GM21619 (cell line): Measurements from ENCODE around the gene CEP112.
"Not testable (repeated sequence)": the region's sequence is repeated elsewhere in the genome, so short reads cannot be mapped to it uniquely, and the experiment has no call there.

Source experiments
- ATAC-seq: cut with Tn5 transposase; IDR thresholded peaks from one replicate; pipeline ENCODE4 v1.9.1; 2021; ENCODE audit not compliant: unreplicated experiment

The CEP112 gene

DNA sequence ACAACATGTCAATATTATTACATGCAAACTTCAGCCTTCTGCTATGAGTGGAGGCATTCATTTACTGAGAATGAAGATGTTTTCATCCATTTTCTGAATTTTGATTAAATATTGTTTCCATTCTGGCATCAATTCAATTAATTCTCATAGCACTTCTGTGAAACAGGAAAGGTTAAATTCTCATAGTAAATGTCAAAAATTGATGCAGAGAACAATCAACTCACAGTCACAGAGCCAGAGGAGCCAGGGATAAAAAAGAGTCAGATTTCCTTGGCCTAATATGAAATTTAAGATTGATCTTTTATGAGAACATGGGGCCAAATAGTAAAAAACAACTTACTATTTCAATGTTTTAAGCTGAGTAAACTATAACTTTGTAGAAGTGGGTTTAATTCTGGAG is 446.7 kb downstream of the CEP112 start:
- ATAC-seq = no peak

DNA sequence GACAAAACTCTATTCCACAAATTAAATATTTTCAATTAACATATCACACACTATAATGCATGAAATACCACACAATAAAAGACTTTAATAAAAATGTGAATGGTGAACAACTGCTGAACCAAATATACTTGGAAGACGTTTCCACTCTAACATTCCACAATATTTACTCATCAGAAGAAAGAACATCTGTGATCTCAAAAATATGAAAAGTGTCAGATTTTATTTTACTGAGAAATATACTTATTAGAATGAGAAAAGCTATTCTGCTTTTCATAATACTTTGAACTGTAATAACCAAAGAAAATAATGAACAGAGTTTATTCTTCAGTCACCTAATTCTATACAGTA is 448.7 kb downstream of the CEP112 start:
- no peak for ATAC-seq

DNA sequence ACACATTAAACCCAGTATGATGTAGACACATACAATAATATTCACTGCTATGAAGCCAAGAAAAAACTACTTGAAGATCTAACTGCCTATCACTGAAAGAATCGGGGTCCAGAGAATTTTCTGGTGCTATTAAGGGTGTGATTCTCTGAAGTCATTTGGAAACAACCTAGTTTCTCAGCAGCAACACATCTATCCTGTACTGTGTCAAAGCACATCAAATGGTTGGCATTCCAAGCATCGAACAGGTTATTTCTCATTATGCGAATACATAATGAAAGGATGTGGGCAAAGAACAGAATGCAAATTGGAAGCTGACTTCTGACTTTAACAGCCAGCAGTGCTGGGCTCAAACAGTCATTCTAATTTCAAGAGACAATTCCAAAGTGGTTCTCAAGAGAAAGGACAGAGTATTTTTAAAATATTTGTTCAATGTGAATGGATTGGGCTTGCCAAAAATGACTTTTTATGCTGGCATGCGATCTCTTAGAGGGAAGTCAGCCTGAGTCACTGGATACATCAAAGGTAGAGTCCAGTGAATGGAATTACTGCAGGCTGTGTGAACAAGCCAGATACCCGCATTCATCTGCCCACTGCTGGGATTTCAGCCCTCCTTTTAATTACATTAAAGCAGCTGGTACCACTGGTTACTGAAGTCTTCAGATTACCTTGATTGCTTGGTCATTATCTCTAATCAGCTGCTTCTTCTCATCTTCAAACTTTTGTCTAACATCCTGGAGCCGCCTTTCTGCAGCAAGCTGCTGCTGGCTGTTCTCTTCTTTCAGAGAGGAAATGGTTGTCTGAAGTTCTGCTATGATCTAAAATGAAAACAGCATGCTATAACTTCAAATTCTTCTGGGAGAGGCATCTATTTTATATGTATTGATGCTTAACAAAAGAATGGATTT is 449.3 kb downstream of the CEP112 start:
- ATAC-seq = no peak

DNA sequence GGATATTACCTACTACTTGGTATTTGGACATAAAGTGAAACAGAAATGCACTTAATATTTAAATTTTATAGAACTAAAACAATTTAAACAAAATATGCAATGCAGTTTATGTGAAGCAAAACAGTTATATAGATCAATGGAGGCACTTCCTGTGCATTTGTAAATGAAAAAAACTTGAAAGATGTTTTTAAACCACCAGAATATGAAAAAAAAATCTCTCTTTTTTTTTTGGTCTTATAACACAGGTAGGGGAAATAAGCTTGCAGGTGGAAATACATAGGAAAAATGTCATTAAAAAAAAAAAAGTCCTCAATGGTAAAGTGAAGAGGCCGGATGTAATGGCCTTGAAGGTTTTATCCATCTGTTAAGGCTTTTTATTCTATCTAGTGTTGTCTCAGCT is 450.2 kb downstream of the CEP112 start:
- ATAC-seq = no peak

DNA sequence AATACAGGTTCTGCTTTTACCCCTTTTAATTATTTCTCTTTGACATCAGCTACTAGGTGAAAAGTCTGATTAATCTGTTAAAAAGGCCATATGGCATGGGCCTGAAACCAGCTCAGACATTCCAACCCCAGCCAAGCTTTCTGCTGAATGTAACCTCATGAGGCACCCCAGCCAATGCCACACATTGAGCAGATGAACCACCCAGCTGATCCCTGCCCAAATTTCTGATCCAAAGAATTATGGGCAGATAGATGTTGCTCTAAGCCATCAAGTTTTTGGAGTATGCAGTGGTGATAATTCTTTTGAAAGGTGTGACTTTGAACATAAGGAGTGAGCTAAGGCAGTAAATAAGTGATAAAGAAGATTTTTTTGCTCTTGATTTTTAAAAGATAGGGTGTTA is 452.9 kb downstream of the CEP112 start:
- ATAC-seq = no peak

DNA sequence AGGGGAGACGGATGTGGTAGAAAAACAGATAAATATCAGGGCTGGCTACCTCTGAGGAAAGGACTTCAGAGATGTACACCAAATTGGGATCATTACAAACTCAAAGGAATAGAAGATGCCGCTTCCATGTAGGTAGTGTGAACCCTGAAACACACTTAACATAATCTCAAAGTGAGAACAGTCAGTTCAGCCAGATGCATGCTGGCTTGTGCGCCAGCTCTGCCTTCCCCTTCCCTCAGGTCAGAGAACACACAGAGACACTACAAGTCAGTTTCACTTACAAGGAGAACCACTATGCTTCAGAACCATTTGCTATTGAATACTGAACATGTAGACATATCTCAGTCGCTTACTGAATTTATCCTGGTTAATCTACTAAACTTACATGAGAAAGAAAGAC is 454.5 kb downstream of the CEP112 start:
- no peak for ATAC-seq

DNA sequence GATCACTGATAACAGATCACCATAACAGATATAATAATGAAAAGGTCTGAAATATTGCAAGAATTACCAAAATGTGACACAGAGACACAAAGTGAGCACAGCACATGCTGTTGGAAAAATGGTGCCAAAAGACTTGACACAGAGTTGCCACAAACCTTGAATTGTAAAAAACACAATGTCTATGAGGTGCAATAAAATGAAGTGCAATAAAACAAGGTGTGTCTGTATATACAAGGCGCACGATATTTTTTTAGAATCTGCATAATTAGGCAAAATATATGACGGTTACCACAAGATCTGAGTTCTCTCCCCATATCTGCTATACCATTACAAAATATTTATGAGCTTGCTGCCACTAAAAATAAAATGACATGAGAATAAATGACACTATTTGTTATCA is 458.6 kb downstream of the CEP112 start:
- ATAC-seq = no peak

DNA sequence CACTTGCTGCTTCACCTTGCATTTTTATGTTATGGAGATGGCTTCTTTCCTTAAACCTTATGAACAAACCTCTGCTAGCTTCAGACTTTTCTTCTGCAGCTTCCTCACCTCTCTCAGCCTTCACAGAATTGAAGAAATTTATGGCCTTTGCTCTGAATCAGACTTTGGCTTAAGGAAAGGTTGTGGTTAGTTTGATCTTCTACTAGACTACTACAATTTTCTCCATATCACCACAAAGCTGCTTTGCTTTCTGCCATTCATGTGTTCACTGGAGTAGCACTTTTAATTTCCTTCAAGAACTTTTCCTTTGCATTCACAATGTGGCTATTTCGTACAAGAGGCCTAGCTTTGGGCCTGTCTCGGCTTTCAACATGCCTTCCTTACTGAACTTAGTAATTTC is 459.3 kb downstream of the CEP112 start:
- ATAC-seq = not testable (repeated sequence)

DNA sequence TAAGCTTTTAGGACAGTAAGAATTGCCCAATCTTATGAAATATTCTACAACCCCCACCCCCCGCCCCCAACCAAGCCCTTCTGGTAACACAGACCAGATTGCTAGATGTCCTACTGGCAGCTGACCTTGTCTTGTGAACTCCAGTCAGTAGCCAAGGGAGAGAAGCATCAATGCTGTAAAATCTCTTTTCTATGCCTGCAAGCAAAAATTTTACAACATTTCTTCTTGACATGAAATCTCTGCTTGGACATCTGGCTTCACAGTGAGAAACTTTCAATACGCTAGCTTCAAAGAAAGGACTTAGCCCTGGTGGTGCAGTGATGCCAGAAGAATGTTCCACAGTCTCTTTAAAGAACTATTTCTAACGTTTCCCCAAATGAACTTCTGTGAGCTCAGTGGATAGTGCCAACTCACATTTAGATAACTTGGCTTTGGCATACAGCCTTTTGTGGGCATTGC is 461.2 kb downstream of the CEP112 start:
- no peak for ATAC-seq

DNA sequence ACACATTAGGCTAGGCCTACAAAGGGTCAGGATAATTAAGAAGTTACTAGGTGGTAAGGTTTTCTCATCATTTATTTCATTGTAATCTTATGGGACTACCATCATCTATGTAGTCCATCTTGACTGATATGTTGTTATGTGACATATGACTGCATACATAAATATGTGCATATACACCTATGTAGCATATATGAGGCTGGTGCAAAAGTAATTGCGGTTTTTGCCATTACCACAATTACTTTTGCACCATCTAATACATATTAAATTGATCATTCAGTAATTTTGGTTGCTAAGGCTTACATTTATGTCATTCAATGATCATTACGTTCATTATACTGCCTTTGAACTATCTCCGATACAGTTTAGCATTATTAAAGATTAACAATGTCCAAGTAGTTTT is 462.7 kb downstream of the CEP112 start:
- no peak for ATAC-seq

DNA sequence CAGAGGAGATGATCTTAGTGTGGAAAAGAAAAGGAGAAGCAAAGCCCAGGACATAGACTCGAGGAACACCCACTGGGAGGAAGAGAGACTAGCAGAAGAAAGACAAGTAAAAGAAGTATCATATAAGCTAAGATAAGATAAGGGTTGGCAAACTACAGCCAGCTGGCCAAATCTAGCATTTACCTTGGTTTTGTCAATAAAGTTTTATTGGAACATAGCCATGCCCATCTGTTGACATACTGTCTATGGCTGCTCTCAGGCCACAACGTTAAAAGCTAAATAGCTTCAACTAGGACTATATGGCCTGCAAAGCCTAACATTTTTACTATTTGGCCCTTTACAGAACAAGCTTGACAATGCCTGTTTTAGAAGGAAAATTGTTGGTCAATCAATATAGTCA is 464.1 kb downstream of the CEP112 start:
- no peak for ATAC-seq

DNA sequence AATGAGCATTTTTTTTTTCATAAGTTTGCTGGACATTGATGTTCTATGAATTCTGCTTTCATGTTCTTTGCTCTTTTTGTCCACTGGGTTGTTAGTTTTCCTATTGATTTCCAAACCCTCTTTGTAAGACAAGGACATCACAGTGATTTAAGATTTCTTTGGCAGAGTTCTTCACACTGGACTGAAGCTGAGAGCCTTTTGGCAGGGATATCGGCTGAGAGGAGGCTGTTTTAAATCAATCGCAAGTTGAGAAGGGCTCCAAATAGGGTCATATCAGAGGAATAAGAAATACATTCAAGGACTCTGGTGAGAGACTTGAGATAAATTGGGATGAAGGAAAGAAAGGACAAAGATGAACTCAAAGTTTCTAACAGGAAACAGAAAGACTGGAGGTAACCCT is 464.7 kb downstream of the CEP112 start:
- ATAC-seq = no peak

DNA sequence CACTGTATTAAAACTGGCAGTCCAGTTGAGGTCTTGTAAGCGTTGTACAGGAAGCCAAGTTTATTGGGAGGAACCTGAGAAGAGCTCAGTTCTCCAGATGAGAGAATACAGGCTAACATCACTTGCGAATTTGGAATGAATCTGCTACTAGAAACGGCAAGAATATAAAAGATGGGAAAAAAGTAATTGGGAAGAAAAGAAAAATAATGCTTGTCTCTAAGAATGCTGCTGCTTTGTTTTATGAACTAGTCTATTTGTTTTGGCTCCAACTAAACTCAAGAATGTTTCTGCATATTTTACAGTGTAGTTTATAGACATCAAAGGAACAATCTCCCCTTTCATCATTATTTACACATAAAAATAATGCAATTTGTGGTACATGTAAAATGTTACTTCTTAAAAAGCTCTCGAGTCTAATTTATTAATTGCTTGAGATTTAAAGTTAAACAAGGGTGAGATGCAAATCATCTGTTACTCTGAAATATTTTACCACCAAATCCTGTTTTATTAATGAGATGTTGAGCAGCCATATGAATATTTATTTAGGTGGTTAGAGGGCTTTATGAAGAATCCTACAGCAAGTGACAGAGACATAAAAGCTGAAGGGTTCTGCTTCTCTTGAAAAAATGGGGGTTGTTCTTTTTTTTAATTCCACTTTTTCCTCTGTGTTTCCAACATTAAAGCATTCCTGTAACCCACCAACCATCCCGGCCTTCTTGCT is 468.3 kb downstream of the CEP112 start:
- no peak for ATAC-seq

DNA sequence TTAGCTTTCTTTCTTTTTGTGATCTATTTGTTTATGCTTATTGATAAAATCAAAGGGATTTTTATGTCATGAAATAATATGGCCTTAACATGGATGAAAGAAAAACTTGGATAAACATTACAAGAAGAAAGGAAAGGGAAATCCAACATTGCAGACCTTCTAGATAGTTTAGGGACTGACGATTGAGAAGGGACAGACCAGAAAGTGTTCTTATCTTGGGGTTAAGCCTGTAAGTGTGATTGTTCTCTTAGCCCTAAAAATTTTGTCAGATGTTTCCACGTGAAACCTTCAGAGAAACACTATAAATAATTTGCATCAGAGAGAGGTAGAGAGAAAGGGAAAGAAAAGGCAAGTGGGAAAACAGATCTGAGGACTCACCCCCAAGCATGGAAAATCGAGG is 473.3 kb downstream of the CEP112 start:
- ATAC-seq = no peak

DNA sequence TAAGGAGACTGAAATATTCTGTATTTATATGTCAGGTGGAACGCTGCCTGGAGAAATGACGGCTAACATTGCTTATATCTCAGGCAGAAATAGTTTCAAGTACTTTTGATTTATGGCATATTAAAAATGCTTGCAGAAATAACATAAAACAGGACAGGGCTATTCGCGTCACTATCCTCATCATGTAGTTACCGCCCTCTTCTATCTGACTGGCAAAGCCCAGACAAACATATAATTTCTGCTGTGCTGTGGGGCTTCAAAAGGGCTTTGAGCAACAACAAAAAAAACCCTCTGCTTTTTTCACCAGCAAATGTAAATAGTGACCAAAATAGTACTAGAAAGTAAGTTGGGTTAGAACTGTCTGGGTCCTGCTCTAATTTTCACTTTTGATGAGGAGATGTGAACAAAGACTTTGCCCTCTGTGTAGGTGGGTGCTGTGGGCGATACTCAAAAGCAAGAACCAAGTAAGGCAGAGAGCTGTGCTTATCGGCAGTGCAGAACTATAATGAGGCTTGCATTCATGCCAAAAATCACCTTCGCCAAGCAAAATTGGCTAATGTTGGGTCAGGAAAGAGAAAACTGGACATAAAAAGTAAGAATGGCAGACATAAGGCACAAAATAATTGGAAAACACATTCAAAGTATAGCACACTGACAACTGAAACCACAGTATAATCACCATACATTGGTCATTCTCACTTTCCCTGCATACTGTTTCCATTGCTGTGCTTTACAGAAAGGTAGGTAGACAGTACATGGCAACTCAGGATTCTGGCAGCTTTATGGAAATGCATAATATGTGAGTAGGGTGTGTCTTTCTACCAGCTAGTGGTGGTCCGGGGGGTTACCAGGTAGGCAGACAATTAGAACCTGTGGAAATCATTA is 479.3 kb downstream of the CEP112 start:
- ATAC-seq = no peak

DNA sequence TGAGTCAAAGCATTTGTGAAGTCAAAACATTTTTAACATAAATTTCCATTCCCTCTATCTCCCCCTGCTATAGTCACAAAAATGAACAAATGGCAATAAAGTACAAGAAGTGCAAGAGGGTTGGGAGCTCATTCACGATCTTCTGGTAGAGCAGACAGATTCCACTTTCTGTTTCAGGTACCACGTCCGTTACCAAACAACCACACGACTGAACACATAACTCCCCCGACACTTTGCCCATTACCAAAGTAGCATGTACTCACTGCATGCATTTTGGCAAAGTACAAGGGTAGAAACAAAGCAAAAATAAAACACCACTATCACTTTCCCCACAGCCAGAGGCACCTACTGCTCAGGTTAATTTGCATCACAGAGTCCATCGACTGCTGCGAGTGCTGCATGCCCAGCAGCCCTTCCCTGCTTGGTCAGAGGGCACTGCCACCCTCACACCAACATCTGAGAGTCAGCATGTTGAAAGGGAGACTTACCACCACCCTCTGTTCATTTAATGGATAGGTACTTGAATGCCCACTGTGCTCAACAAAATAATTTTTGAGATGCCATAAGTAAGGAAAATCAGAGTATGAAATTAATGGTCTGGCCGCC is 480.2 kb downstream of the CEP112 start:
- ATAC-seq = no peak

DNA sequence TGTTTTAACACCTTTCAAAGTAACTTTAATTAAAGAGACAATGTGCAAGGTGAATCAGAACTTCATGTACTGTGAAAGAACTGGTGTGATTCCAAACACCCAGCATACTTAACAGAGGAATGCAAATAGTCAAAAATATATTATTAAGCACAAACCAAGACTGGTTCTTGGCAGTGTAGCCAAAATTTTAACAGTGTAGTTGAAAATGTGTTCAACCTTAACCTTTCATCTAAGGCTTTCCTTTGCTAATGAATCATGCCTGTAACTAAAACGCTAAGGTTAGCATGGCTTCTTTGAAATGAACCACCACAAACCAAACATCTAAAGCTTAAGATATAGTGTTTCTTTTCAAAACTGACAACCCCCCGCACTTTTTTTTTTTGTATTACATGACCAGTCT is 484.2 kb downstream of the CEP112 start:
- ATAC-seq = no peak

DNA sequence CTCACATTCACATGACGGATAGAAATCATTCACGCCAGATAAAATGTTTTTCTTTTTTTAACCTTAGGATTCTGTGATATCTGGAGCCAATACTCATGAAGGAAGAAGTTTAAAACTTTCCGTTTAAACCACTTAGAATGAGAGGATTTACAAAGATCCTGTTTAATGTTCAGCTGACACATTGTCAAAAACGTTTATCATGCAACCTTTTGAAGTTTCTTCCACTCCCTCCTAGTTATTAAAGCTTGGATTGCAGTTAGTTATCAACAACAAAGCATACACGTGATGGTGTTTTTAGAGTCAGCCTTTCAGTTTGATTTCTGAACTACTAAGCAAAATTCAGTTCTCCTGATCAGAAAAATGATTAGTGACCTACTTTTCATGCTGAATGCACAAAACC is 487.2 kb downstream of the CEP112 start:
- ATAC-seq = no peak

DNA sequence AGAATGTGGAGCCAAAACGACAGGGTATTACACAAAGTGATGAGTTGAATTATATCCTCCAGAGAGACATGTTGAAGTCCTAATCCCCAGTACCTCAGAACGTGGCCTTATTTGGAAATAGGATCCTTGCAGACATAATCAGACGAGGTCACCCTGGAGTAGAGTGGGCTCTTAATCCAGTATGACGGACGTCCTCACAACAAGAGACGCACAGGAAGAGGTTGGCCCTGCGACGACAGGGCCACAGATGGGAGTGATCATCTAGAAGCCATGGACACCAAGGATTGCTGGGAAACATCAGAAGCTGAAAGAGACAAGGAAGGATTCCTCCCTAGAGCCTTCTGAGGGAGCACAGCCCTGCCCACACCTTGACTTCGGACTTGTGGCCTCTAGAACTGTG is 488.0 kb downstream of the CEP112 start:
- ATAC-seq = no peak

DNA sequence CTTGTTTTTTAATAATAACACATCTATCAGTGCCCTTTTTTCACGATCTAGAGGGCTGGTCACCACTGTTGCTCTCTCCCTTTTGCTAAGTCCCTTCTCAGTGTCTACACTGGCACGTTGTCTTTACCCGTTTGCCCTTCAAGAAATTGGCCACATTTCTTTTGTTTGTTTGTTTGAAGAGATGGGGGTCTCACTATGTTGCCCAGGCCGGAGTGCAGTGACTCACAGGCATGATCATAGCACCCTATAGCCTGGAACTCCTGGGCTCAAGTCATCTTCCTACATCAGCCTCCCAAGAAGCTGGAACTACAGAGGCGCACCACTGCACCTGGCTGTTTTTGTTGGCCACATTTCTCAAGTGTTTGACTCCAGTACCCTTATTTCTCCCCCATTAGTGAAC is 492.5 kb downstream of the CEP112 start:
- ATAC-seq = no peak
